NCI-H1048 (cell line): ENCODE data around the gene AMBRA1.

Source experiments
- DNase-seq: peaks from one replicate; lab custom pipeline; 2025; lab: John Stamatoyannopoulos, UW

Gene AMBRA1

DNA sequence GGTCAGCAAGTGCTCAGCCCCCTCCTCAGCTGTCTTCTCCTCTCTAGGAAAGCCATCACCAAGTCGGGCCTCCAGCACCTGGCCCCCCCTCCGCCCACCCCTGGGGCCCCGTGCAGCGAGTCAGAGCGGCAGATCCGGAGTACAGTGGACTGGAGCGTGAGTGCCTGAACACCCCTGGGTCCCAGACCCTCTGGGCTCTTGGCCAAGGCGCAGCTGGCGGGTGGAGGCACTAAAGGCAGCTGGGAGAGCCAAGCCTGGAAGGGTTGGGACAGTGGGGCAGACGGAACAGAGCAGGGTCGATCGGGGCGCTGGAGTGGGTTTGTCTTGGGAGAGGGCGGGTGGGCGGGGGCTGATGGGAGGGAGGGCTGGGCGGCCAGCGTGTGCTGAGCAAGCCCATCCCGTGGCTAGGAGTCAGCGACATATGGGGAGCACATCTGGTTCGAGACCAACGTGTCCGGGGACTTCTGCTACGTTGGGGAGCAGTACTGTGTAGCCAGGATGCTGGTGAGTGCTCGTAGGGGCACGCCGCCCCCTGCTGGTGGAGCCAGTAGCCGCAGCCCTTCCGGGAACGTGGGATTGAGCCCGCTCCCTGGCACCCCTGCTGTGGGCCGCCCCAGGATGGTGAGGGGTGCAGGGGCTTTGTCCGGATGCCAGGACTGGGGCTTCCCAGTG, 226.4 kb downstream of the AMBRA1 start:
- DNase-seq = no peak

DNA sequence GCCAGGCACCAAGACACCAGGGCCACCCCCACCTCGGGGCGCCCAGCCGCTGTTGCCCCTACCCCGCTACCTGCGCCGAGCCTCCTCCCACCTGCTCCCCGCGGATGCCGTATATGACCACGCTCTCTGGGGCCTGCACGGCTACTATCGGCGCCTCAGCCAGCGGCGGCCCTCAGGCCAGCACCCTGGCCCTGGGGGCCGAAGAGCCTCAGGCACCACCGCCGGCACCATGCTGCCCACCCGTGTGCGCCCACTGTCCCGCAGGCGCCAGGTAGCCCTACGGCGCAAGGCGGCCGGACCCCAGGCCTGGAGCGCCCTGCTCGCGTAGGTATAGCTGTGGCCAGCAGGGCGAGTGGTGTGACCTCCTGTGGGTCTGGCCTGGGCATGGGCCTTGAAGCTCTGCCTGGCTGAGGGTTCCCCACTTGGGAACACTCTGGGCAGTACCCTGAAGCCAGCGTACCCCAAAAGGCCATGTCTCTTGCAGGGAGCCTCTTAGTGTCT, 227.1 kb downstream of the AMBRA1 start:
- DNase-seq = no peak

DNA sequence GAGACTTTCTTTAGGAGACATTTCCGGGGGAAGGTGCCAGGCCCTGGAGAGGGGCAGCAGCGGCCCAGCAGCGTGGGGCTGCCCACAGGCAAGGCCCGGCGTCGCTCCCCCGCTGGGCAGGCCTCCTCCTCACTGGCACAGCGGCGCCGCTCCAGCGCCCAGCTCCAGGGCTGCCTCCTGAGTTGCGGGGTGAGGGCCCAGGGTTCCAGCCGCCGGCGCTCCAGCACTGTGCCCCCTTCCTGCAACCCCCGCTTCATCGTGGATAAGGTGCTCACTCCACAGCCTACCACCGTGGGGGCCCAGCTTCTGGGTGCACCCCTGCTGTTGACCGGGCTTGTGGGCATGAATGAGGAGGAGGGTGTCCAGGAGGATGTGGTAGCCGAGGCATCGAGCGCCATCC, 227.6 kb downstream of the AMBRA1 start:
- no peak for DNase-seq

DNA sequence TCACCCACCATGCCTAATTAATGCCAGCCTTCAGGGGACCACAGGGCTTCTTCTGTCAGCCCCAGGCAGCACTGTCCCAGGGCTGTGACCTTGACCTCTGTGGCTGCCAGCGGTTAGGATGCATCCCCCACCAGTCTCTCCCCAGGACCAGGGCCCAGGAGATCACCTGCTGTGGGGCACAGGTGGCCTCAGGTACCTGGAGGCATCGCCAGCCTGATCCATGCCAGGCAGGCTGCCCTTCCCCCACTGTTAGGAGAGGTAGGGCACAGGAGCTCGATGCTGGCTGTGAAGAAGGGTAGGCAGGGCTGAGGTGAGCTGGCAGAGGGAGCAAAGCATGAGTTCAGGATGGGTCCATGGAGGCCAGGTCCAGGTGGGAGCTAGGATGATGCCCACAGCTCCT, 229.0 kb downstream of the AMBRA1 start:
- DNase-seq = no peak

DNA sequence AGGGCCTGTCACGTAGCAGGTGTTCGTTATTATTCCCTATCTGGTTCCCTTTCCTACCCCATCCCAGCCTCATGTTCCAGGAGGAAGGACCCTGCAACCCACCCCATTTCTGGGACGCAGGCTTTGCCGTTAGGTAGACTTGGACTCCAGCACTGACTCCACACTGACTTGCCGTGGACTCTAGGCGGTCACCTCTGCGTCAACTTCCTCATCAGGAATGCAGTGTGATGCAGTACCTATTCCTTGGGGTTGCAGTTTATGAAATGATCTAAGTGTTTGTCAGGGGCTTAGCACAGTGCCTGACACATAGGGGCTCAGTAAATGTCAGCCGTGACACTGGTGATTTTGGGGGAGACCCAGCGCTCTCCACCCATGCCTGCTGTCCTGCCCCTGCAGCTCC, 229.8 kb downstream of the AMBRA1 start:
- DNase-seq = no peak

DNA sequence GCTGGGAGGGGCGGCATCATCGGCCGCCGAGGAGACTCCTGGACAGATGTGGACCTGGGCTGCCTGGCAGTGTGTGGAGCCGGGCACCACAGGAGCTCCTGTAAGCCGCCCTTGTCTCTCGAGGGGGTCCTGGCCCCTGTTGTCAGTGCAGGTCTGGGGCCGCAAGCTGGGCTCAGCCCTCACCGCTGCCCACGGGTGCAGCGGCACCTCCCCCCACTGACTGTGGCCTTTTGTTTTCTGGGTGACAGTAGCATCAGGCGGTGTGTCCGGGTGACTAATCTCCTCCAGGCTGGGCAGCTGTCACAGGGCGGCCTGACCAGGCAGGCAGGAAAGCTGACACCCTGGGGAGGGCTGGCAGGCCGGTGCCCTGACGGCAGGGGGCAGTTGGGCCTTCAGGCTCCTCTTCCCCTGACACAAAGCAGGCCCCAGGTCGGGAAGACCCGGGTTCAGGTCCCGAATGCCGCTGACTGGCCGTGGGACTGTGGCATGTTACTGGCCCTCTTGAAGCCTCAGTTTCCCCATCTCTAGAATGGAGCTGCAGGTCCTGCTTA, 230.3 kb downstream of the AMBRA1 start:
- no peak for DNase-seq

DNA sequence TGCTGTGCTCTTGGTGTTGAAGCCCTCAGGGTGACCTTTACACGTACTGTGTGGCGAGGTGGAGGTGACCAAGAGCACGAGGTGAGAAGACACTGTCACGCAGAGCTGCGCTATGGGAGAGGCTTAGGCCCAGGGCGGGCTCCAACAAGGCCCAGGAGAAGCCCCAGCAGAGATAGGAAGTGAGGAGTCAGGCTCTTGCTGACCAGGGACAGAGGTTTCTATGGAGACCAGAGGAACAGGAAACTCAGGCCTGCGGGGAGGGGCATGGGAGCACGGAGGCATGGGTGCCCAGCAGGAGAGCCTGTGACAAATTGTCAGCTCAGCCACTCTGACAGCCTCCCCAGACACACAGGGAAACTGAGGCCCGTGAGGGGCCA, 230.8 kb downstream of the AMBRA1 start:
- no peak for DNase-seq

DNA sequence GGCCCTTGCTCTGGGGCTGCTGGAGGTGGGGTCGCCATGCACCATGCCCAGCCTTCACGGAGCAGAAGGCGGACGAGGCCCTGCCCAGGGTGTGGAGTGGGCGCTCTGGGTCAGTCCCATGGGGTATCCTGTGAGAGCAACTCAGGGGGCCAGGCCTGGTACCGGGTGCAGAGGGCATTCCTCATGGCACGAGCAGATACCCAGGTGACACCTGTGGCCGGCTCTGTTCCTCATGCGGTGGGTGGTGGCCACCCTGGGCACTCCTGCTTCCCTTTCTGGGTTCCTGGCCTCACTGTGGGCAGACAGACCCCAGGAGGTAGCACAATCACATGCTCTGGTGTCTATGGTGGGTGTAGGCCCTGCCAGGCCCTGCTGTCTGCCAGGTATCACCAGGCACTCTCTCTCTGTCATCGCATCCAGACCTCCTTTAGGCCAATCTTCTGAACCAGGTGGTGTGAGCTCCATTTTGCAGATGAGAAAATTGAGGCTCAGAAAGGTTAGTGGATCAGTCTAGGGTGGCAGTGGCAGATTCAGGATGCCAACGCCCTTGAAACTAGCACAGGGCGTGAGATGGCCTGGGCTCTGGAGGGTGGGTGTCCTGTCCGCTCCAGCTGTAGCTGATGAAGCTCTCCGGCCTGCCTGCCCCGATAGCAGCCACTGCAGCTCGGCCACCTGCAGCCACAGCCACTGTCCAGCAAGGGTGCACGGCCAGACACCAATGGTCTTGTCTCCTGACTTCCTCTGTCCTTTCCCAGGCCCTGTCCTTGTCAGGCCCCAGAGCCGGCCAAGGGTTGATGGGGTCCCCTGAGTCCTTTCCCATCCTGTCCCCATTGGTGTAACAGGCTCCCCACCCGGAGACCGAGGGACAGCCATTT, 231.4 kb downstream of the AMBRA1 start:
- no peak for DNase-seq

DNA sequence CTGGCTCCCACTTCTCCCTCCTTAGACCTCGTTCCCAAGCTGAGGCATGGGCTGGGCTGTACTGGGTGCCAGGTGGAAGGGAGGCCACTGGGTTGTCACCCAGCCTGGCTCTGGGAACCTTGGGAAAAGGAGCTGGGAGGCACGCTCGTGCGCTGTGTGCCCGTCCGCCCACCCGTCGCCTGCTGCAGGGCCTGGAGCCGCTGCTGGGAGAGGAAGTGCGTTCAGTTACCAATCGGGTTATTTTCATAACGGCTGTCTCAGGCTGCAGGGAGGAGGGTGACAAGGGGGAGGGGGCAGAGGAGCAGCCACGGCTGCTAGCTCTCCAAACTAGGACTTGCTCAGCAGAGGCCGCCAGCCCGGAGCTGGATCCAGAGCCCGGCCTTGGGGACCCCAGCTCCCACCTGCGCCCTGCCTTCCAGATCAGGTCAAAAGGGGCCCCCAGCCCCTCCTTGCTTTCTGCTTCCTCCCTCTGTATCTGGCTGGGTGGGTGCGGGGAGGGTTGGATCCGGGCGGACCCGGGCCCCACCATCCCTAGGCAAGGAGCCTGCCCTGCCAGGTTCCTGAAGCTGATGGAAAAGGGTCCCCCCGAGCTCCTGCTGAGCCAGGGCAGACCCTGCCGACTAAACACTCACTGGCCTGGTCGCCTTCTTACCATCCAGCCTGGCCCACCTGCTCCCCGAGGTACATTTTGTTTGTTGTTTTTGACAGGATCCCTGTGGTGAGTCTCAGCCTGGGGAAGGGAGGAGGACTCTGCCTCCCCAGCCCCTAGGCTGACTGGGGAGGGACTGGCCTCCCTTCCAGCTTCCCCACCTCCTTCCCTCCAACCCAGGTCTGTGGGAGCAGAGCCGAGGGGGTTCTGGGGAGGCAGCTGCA, 232.3 kb downstream of the AMBRA1 start:
- DNase-seq = no peak

DNA sequence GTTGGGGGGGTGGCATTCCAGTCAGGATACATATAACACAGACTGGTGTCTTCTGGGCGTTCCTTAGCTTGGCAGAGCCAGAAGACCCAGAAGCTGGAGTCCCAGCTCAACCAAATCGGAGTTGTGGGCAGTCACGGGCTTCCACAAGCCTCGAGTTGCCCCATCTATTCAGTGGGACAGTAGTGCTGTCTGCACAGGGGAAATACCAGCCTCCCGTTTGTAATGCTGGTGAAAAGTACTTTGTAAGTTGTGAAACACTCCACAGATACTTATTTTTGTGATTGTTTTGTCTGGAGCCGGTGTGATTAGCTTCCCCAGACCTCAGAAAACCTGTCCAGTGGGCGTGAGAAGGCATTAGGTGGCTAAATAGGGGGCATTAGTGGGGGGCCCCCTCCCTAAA, 232.9 kb downstream of the AMBRA1 start:
- no peak for DNase-seq

DNA sequence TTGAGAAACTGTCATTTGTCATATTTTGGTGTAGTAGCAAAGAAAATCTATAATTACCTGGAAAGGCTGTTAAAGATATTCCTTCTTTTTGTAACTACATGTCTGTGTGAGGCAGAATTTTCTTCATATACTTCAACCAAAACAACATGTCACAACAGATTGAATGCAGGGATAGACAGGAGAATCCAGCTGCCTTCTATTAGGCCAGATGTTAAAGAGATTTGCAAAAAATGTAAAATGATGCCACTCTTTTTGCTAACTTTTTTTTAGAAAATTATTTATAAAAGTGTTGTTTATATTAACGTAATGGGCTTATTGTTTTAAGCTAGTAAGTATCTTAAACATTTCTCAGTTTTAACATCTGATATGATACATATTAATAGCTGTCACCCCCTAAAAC, 233.9 kb downstream of the AMBRA1 start:
- no peak for DNase-seq

DNA sequence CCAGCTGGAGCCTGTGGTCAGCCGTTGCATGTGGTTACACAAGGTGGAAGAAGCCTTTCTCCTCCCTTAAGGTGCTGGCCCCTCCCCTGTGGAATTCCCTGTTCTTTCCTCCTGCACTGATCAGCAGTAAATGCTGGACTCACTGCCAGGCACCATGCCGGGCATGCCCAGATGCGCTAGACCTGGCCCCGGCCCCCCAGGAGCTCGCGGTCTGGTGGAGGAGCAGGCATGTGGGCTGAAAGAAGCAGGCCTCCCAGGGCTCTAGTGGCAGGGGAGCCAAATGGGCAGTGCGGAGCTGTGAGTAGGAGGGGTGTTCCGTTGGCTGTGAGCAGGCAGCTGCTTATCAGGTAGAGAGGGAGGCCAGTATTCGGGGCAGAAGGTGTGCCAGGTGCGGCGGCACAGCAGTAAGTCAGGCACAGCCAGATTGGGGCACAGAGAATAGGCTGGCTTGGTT, 236.3 kb downstream of the AMBRA1 start:
- DNase-seq = no peak

DNA sequence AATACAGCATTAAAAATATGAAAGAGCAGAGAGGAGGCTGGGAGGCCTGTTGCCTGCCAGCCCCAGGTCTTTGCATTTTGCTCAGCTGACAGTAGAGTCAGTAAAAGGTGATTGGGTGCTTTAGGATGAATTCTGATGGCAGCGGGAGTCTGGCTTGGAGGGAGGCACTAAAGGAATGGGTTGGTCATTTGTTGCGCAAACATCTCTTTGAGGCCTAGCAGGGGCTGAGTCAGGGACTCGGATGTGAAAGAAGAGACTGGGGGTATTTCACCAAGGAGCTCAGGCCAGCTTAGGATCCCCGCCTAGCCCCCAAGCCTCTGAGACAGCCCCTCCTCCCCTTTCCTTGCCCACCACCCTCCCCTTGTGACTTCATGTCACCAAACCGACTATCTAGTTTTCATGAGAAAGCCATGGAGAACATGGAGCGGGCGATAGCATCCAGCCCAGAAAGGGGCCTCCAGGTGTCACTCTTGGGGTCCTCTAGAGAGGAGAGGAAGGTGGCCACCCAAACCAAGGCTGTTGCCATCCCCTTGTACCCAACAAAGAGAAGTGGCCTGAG, 236.8 kb downstream of the AMBRA1 start:
- no peak for DNase-seq

DNA sequence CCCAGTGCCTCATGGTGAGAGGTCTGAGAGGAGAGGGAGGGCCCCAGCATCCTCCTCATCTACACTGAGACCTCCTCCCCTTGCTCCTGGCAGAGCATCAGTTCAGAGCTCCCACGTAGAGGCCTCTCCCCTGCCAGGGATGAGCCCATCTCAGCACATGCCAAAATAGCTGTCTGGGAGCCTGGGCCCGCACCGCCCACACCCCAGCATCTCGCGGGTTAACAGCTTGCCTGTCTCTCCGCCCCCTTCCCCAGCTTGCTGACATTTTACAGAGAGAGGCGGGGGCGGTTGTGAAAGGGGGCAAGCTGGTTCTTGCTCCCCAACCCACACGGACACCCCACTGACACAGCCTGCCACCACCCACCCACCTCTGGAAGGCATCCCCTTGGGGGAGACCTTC, 240.1 kb downstream of the AMBRA1 start:
- DNase-seq = no peak

DNA sequence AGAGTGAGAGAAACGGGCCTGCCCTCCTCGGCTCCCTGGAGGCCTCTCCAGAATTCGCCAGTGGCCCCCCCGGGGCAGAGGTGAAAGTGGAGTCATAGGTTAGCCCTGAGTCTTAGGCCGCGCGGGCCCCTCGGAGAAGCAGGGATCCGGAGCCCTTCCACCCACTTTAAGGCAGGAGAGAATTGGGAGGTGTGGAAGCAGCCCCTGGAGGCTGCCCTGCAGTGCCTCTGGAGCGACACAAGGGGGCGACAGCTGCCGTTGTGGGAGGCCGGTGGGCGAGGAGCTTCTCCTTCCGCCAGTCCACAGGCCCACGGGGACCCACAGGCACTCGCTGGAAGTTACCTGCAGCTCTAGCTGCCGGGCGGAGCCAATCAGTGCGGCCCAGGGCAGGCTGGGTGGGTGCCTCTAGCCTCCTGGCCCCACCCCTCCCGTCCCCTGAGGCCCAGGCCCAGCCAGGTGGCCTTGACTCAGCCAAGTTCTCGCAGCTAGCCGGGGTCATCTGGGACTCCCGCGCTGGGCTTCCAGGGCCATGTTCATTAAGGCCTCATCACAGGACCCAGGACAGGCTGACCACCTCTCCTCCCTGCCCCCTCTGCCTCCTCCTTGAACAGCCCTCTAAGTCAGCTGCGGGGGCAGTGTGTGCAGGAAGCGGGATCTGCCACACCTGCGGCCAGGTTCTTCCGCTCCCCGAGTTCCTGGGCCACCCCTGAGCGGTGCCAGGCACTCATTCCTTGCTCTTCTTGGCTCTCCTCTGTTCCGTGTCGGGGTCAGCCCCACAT, 241.6 kb downstream of the AMBRA1 start:
- peak; percentile 48 for DNase-seq

DNA sequence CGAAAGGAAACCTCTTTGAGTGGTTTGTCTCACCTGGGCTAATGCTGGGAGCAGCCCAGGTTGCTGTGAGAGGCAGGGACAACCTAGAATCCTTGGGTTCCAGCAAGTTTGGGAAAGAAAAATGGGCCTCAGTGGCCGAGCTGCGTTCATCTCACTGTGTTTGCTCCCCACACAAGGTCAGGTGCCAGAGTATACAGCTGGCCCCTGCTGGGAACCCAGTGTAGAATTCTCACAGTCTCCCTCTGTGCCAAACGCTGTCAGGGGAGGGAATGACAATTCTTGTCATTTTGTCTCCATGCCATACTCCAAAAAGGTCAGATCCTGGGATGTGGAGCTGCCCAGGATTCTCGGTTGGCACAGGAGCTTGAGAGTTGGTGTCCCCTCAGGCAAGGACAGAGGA, 242.2 kb downstream of the AMBRA1 start:
- DNase-seq = no peak

DNA sequence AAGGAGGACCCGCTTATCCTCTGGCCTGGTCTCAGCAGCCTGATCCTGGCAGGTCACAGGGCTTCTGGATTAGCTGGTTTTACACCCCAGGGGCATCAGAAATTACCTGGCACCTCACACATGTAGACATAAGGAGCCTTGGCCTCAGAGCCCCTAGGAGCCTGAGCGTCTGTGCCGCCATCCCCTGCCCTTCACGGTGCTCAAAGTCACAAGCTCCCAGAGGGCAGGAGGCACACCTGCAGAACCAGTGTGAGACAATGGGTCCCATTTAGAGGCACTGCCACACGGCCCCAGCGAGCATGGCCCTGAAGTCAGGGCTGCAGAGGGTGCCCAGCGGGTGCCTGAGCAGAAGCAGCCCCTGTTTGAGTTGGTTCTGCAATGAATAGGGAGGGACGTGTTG, 242.7 kb downstream of the AMBRA1 start:
- no peak for DNase-seq

DNA sequence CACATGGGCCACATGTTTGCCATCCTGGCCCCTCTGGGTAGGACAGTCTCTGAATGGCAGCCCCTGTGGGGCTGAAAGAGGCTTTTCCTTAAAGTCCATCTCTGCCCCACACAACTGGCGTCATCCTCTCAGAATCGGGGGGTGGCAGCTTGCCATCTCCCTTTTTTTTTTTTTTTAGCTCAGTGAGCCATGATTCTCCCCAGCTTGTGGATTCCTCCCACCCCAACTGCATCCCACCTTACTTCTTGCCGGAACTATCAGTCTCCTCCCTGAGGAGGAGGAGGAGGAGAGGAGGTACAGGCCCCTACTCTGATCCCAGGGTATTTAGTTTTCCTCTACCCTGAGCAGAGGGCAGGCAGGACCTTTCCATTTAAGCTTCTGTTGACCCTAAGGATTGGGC, 243.1 kb downstream of the AMBRA1 start:
- no peak for DNase-seq

DNA sequence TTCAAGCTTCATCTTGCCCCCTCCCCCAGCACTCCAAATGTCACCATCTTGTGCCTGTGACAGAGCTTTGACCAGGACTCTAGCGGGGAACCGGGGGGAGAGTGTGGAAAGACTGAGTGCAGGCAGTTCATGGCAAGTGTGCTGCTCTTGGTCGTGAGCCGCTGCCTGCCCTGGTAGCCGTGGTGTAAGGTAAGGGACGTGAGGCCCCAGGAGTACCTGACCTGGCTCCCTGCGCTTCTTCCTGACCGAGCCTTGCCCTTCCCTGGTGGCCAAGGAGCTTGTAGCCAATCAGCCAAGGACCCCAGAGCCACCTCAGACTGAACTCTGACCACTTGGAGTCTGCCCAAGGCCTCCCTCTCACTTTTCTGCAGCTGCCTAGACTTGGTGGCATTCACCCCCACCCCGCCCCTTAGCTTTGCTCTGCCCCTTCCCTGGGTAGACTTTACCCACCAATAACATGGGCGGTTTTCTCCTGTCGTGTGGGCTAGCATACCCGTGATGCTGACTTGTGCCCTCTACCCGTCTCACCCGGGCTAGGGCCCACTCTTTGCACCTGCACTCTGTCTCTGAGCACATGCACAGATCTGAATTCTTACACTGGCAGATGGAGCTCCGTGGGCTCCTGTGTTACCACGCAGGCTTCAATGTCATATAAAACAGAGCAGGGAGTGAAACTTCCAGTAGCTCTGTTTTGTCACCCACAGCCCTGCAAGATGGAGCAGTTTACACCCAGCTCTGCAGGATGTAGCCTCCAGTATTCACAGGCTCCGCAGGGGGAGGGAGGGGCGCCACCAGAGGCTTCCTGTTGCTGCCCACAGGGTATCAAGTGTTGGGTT, 245.0 kb downstream of the AMBRA1 start:
- no peak for DNase-seq
